NCI-H2196 (cell line): Measurements from ENCODE around the gene SCUBE1.
A peak's percentile ranks its signal among the peaks of the same experiment; 100 is the strongest.

Experiments
- DNase-seq: peaks from one replicate; lab custom pipeline; 2025; ENCODE audit not compliant: unreplicated experiment; lab: John Stamatoyannopoulos, UW

The SCUBE1 gene

DNA sequence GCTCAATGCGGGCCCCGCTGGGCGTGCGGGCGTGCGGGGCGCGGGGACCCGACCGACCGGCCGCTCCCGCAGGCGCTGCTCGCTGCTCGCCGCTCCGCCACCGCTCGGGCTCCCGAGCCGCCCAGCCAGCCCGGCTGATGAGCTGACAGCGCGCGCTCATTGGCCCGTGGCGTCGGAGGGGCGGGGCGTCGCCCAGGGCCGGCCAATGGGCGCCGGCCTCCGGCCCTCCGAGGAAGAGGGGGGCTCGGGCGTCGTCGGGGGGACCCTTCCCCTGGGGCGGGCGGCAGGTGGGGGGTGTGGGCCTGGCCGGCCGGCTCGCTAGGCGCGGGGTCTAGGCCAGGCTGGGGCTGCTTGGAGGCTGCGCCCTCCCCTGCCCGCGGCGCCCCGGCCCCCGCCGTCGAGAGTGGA, at the start of gene SCUBE1:
Gene SCUBE1, minus strand, starts transcription at position 111 of the 408 bp plus-strand sequence. CDS start 111 bp downstream, outside the sequence.
- DNase-seq, result peak; percentile 84

GRCh38 chr22:43392385-43392989, 49.3 kb upstream of the SCUBE1 start:
- no peak for DNase-seq

DNA sequence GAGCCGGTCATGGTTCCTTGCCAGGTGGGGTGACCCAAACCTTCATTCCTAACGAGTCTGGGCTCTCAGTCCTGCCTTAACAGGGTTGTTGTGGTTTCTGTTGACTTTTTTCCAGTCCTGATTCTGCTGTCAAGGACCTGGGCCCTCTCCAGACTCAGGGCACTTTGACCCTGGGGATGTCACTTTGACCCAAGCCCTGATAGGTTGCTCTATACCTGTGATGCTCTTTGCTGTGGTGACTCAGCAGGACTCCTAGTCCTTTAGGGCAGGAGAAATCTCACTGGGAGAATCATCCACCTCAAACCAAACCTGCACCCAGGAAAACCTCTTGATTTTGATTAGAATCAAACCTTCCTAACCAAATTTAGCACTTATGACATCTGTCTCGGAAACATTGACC, 48.1 kb upstream of the SCUBE1 start:
- no peak for DNase-seq

DNA sequence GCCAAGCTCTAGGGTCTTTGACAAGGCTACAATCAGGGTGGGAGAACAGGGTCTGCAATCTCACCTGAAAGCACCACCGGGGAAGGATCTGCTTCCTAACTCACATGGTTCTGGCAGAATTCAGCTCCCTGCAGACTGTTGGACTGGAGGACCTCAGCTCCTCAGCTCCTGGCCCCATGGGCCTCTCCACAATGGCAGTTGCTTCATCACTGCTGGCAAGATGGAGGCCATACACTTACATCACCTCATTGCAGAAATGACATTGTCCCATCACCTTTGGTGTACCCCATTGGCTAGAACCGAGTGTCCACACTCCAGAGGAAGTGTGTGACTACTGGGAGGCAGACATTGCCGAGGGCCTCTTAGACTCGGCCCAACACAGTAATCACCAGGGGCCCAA, 47.7 kb upstream of the SCUBE1 start:
- DNase-seq, result no peak

GRCh38 chr22:43390166-43390565, 47.0 kb upstream of the SCUBE1 start:
- DNase-seq, result no peak

GRCh38 chr22:43389227-43389836, 46.2 kb upstream of the SCUBE1 start:
- no peak for DNase-seq

DNA sequence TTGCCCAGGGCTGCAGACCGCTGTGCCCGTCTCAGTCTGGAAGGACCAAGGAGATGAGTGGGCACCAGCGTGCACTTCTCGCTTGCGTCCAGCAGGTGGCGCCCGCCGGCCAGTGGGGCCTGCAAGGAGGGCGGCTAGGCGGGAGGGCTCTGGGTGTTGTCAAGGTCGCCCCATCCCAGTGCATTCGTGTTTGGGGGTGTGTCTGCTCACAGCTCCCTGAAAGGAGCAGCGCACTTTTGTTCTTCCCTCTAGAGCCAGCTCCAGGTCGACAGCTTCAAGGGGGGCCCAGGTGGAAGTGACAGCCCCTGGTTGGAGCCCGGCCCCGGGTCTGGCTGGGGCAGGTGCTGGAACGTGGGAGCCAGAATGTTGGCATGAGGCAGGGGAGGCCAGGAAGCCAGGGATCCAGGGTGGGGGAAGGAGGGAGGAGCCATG, 45.3 kb upstream of the SCUBE1 start:
- DNase-seq, result peak; percentile 88

DNA sequence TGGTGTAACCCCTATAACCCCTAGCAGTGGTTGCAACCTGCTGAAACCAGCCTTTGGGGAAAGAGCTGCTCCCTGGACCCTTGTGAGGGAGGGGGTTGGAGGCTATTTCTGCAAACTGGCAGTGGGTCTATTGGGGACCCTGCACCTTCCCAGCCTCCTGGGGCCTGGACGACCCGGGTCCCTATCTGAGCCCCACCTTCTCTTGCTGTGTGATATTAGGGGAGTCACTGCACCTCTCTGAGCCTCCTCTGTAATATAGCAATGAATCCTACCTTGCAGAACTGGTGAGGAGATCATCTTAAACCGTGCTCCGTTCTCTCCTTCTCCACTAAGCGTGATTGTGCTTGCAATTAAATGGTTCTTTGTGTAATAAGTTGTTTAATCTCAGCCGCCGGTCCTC, 44.6 kb upstream of the SCUBE1 start:
- no peak for DNase-seq

DNA sequence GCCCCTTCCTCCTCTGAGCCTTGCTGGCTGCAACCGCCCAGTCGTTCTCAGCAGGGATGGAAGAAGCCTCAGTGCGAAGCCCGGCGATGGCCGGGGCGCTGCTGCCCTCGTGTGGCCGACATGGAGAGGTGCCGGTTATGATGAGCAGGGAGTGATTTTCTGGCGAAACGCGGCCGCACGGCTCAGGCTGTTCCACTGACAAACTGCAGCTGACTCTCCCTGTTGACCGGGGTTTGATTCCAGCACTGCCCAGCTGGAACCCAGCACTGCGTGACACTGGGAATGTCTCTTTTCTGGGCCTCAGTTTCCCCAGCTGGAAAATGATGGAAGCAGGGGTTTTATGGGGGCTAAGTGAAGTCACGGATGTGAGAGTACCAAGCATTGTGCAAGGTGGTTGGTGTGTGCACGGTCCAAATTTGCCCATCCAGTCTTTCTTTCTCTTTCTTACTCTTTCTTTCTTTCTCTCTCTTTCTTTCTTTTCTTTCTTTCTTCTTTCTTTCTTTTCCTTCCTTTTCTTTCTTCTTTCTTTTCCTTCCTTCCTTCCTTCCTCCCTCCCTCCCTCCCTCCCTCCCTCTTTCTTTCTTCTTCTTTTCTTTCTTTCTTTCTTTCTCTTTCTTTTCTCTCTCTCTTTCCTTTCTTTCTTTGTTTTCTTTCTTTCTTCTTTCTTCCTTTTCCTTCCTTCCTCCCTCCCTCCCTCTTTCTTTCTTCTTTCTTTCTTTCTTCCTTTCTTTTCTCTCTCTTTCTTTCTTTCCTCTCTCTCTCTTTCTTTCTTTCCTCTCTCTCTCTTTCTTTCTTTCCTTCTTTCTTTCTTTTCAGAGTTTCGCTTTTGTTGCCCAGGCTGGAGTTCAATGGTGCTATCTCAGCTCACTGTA, 42.8 kb upstream of the SCUBE1 start:
- peak; percentile 79 for DNase-seq

DNA sequence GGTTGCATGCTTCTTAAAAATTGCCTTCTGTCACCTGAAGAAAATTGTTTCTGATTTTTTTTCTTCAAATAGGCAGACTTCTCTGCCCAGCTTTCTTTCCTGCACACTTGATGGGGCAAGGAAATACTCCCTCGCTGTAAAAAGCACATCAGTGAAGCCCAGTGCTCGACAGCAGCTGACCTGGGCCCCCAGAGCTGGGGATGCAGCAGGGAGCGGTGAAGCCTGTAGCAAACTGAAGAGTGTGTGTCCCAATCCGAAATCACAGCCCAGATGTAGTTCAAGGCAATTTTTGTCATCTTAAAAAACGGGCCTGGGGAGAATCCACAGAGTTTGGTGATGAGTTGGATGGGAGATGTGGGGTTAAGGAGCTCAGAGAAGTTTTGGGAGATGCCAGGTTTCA, 41.7 kb upstream of the SCUBE1 start:
- DNase-seq, result no peak

- DNase-seq, result no peak
Observed at GRCh38 chr22:43381693-43382092, 38.5 kb upstream of the SCUBE1 start.

DNA sequence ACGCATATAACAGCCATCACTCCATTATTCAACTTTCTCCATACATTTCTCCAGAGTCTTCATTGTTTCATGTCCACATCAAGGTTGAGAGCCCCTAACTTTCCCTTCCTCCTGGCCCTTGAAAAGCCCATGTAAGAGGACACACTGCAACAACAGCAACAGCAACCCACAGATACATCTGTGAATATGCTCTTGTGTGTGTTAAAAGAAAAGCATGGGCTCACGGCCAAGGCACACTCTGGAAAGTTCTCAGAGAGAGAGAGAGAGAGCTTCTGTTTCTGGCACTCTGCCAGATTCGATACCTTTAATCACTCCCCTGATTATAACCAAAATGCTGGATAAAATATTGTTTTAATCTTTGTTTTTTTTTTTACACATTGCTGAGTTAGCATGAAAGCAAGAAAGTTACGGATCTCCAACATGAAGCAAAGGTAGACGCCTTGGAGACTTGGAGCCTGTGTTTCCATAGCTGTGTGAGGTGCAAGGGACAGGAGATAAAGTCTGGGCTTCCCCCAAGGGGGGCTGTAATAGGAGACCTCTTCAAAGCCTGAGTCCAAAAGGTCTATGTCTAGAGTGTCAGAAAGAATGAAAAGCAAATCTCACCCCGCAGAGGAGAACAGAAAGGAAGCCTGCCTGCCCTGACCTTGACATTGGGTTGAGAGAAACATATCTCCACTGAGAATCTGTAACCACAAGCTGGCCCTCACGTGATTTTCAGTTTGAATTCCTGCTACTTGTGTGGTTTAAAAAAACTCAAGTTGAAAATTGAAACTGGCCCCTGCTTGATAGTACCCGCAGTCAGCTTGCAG, 34.9 kb upstream of the SCUBE1 start:
- peak; percentile 42 for DNase-seq

DNA sequence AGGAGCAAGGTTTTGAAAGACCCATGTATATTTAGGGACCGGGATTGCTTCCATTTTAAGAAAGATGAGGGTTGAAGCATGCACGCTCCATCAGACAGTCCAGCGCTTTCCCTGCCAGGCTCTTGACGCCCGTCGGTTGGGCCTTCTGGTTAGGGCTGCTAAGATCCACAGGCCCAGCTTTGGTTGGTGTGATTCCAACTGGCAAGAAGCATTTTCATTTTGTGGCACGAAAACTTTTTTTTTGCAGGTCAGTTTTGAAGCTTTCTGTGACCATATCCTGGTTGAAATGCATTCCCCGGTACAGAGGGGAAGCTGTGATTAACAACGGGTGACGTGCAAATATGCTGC, 34.4 kb upstream of the SCUBE1 start:
- no peak for DNase-seq

DNA sequence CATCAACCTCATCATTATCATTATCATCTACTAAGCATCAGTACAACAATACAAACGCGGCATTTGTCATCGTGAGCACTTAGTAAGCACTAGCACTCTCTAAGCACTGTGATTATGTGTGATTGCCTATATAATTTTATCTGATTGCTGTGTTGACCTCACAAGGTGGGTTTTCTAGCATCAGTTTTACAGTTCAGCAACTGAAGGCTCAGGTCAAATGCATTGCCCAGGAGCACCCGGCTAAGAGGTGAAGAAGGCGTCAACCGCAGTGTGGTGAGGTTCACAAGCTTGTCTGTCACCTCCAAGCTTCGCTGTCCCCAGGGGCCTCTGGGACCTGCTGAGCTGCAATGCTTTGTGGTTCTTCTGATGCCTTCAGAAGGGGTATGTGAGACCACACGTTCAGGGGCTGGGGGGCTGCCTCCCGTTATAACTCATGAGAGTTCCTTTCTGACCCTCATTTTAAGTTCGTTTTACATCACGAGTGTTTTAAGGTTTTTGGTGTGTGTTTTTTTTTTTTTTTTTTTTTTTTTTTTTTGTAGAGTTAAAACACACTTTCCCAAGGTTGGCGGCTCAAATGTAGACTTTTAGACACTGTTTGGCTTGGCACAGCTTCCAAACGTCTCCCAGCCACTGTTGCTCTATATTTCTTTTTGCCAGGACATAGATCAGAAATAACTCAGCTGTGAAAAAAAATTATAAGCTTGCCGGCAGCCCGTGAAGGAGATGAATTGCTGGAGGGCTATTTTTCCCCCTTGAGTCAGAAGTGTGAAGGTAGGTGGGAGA, 33.8 kb upstream of the SCUBE1 start:
- DNase-seq, result no peak

GRCh38 chr22:43375951-43376455, 32.8 kb upstream of the SCUBE1 start:
- no peak for DNase-seq

DNA sequence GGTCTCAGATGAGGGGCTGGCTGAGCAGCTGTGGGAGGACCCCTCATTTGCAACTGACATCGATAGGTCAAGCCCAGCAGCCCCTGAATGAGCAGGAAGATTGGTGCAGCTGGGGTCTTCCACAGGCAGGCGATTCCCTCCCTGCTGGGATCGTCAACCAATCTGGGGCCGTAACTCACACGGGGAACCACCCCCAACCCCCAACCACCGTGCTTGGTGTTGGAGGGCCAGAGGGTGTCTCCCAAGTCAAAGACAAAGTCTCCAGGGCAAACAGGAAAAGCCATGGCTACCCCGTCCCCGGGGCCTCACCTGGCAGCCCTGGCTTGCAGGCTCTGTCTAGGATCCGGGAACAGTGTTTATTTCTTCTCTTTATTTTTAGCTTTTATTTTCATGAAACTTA, 26.9 kb upstream of the SCUBE1 start:
- no peak for DNase-seq

DNA sequence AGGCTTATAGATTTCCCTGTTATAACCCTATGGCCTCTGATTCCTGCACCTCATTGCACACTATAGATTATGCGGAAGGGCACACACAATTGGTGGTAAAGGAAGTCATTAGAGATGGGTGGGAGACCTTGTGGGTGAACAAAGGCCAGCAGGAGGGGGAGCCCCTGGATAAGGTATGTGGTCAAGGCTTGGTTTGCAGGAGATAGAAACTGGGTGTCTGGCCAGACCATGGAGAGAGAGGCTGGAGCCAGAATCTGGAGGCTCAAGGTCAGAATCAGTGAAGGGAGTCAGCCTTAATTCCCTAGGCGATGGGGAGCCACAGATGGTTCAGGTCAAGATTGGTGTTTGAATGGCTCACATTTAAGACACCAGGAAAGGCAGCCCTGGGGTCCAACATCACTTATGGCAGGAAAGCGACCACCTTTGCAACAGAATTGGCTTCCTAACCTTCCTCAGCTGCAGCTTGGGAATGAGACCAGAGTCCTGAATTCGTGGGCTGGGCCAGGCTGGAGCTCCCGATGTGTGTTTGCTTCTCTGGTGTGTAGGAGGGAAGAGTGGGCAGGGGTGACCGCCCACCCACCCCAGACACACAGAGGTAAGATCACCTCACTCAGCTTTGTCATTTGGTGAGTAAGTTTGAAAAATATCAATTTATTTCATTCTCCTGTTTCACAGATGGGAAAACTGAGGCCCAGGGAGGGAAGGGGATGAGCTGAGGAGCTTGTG, 22.7 kb upstream of the SCUBE1 start:
- no peak for DNase-seq

DNA sequence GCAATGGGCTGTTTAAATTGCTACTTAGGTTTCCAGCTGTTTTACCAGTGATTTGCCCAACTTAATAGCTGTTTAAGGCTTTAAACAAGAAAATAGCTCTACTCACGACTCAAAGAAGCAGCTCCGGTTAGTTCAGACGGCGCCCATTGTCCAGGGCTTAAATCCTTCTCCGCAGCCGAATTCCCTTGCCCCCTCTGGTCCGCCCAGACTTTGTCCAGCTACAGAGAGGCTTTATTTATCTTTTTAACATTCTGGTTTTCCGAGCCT, 20.9 kb upstream of the SCUBE1 start:
- no peak for DNase-seq

DNA sequence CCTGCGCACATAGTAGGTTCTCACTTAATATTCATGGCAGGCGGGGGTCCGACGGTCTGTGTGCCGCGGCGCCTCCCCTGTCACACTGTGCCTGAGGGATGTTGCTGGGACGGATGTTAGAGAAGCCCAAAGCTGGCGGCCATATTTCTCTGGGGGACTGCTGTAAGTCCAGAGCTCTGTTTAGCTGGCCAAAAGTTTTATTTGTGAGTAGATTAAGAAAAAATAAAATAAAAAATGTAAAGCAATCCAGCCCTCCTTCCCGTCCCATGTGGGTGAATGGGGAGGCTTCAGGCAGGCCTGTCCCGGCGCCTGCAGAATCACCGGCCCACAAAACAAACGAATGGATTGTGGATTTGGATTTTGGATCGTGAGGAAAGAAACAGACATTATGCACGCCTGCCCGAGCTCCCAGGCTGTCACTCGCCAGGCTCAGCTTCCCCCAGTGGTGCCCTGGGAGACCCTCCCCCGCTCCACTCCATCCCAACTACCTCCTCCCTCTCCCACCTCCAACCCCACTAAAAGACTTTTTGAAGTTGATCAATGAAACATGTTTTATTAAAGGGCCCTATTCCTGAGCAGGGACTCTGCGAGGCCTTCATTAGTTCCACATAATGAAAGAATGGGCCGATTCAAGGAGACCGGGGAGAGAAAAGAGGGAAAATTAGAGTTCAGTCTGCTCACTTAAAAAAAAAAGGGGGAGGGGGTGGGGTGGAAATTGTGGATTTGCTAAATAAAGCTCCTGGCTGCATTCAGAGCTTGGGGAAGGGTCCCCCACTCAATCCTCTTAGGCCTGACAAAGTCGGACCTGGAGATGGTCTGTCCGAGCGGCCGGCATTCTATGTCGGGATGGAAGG, 20.4 kb upstream of the SCUBE1 start:
- no peak for DNase-seq
